ENCODE results near the gene CSAD.

GRCh38 chr12:53204351-53204750, 23.6 kb upstream of the CSAD start:
- no peak for TF ChIP-seq CTCF (conservative IDR thresholded peaks at IDR 0.05; ENCODE audit: low read depth in 2 of 2)
- TF ChIP-seq, protein P1, sequence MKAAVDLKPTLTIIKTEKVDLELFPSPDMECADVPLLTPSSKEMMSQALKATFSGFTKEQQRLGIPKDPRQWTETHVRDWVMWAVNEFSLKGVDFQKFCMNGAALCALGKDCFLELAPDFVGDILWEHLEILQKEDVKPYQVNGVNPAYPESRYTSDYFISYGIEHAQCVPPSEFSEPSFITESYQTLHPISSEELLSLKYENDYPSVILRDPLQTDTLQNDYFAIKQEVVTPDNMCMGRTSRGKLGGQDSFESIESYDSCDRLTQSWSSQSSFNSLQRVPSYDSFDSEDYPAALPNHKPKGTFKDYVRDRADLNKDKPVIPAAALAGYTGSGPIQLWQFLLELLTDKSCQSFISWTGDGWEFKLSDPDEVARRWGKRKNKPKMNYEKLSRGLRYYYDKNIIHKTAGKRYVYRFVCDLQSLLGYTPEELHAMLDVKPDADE (IDR thresholded peaks at IDR 0.05) = no peak
- TF ChIP-seq EZH2phosphoT487 (IDR thresholded peaks at IDR 0.05; ENCODE audit: unreplicated experiment) = no peak
- no peak for TF ChIP-seq EZH2 (IDR thresholded peaks at IDR 0.05; ENCODE audit: low read depth, unreplicated experiment)
- TF ChIP-seq REST (IDR thresholded peaks at IDR 0.05; ENCODE audit: unreplicated experiment) = no peak
- TF ChIP-seq POLR2AphosphoS5 (IDR thresholded peaks at IDR 0.05; ENCODE audit: low read depth) = no peak
- TF ChIP-seq NANOG (IDR thresholded peaks at IDR 0.05; ENCODE audit: borderline replicate concordance) = no peak
